GM12872 (cell line): ENCODE results near the gene SLC7A7.

Experiments used
- CTCF ChIP-seq: IDR thresholded peaks from 3 replicates; pipeline ENCODE4 v1.5.1; 2011; ENCODE audit warnings: low read depth, mild to moderate bottlenecking, low read length, moderate library complexity; ENCODE audit not compliant: insufficient read depth

SLC7A7 gene

GRCh38 chr14:22850944-22851764, 35.9 kb upstream of the SLC7A7 start:
- no peak for TF ChIP-seq CTCF

- no peak for TF ChIP-seq CTCF
Observed at GRCh38 chr14:22849212-22849819, 34.1 kb upstream of the SLC7A7 start.

GRCh38 chr14:22848351-22849164, 33.3 kb upstream of the SLC7A7 start:
- no peak for TF ChIP-seq CTCF

- peak; percentile 38 for TF ChIP-seq CTCF
Observed at GRCh38 chr14:22847661-22848341, 32.6 kb upstream of the SLC7A7 start.

- TF ChIP-seq CTCF = no peak
Observed at GRCh38 chr14:22846811-22847307, 31.6 kb upstream of the SLC7A7 start.

- TF ChIP-seq CTCF = no peak
Observed at GRCh38 chr14:22845821-22846625, 30.8 kb upstream of the SLC7A7 start.
